ENCODE results near the gene PTAFR.

DNA sequence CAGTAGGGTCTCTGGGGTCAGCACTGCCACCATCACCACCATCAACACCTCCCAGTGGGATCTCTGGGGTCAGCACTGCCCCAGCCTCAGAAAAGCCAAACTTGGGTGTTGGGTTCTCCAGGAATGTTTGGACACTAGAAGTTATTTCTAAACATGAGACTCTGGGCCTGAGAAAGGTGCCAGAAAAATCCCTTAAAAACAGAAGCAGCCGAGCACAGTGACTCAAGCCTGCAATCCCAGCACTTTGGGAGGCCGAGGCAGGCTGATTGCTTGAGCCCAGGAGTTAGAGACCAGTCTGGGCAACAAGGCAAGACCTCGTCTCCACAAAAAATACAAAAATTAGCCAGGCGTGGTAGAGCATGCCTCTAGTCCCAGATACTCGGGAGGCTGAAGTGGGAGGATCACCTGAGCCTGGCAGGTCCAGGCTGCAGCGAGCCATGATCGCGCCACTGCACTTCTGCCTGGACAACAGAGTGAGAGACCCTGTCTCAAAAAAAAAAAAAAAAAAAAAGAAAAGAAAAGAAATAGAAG is 470 bp downstream of the PTAFR start:
- TF ChIP-seq, protein P1, sequence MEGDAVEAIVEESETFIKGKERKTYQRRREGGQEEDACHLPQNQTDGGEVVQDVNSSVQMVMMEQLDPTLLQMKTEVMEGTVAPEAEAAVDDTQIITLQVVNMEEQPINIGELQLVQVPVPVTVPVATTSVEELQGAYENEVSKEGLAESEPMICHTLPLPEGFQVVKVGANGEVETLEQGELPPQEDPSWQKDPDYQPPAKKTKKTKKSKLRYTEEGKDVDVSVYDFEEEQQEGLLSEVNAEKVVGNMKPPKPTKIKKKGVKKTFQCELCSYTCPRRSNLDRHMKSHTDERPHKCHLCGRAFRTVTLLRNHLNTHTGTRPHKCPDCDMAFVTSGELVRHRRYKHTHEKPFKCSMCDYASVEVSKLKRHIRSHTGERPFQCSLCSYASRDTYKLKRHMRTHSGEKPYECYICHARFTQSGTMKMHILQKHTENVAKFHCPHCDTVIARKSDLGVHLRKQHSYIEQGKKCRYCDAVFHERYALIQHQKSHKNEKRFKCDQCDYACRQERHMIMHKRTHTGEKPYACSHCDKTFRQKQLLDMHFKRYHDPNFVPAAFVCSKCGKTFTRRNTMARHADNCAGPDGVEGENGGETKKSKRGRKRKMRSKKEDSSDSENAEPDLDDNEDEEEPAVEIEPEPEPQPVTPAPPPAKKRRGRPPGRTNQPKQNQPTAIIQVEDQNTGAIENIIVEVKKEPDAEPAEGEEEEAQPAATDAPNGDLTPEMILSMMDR (IDR thresholded peaks at IDR 0.05): no peak
- TF ChIP-seq EZH2 (IDR thresholded peaks at IDR 0.05; ENCODE audit: borderline replicate concordance, insufficient read depth, low read depth, low read length, poor library complexity, severe bottlenecking): no peak

Data from B cell (primary cell).